ENCODE measurements around the gene FAM131A. TPM values are rescaled to one million over a fixed set of nuclear protein-coding genes. Genes with fewer than 3 reads are reported as not detected.
A peak's percentile ranks its signal among the peaks of the same experiment; 100 is the strongest.
"Not testable (repeated sequence)": the region's sequence is repeated elsewhere in the genome, so short reads cannot be mapped to it uniquely, and the experiment has no call there.

FAM131A gene
- total RNA-seq, 1 experiment from 2014 or later: 18.4 TPM

DNA sequence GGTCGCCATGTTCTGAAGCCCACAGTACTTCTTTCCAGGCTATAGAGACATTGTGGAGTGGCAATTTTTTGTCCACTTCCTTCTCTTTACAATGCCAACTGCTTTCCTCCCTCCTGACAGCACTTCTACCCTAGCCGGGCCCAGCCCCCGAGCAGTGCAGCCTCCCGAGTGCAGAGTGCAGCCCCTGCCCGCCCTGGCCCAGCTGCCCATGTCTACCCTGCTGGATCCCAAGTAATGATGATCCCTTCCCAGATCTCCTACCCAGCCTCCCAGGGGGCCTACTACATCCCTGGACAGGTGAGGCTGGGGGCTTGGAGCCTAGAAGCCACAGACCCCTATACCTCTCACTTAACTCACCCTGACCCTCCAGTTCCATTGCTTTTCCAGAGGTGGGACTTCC lies 20.2 kb upstream of the FAM131A start:
- DNase-seq (ENCODE audit: low spot score): no peak

DNA sequence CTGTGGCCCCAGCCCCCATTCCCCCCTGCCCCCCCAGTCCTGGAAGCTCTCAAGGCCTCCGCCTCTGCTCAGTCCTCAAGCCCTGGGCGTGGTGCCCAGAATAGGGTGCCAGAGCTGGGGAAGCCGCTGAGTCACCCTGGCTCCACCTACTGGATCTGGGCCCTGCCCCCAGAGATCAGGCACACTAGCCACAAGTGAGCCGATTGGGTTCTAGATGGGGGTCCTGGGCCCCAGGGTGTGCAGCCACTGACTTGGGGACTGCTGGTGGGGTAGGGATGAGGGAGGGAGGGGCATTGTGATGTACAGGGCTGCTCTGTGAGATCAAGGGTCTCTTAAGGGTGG lies 17.3 kb upstream of the FAM131A start:
- DNase-seq (ENCODE audit: low spot score): peak; percentile 98

DNA sequence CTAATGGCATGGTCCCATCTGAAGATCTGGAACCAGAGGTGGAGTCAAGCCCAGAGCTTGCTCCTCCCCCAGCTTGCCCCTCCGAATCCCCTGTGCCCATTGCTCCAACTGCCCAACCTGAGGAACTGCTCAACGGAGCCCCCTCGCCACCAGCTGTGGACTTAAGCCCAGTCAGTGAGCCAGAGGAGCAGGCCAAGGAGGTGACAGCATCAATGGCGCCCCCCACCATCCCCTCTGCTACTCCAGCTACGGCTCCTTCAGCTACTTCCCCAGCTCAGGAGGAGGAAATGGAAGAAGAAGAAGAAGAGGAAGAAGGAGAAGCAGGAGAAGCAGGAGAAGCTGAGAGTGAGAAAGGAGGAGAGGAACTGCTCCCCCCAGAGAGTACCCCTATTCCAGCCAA lies 15.7 kb upstream of the FAM131A start:
- no peak for DNase-seq (ENCODE audit: low spot score)

DNA sequence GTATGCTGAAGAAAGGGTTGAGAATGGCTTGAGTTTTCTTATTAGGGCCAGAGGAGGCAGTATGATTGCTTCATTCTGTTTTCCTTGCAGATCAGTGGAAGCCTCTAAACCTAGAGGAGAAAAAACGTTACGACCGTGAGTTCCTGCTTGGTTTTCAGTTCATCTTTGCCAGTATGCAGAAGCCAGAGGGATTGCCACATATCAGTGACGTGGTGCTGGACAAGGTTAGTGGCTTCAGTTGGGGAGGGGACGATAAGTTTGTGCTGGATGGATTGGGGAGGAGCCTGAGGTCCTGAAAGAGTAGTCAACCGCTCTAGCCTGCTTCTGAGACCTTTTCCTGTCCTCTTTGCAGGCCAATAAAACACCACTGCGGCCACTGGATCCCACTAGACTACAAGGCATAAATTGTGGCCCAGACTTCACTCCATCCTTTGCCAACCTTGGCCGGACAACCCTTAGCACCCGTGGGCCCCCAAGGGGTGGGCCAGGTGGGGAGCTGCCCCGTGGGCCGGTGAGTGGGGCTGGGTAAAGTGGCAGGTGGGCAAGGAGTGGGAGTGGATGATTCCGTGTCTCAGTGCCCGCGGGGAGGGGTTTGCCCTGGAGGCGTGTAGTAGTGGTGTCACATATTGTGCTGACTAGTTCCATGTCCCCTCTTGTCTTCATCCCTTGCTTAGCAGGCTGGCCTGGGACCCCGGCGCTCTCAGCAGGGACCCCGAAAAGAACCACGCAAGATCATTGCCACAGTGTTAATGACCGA lies 14.5 kb upstream of the FAM131A start:
- no peak for DNase-seq (ENCODE audit: low spot score)

DNA sequence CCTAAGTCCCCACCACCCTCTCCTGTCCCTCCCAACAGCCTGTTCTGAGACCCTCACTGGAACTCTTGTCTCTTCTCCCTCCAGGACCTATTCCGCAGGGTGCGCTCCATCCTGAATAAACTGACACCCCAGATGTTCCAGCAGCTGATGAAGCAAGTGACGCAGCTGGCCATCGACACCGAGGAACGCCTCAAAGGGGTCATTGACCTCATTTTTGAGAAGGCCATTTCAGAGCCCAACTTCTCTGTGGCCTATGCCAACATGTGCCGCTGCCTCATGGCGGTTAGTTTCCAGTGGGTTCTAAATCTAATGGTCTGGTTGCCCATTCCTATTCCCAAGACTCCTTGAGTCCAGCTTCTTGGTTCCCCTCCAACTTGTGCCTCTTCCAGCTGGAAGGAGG lies 13.7 kb upstream of the FAM131A start:
- DNase-seq (ENCODE audit: low spot score): no peak

DNA sequence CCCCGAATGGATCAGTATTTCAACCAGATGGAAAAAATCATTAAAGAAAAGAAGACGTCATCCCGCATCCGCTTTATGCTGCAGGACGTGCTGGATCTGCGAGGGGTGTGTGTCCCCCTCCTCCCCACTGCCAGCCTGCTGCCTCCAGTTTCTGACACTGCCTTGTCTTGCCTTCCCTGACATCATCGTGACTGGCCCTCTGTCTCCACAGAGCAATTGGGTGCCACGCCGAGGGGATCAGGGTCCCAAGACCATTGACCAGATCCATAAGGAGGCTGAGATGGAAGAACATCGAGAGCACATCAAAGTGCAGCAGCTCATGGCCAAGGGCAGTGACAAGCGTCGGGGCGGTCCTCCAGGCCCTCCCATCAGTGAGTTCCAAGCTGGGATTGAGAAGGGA lies 12.1 kb upstream of the FAM131A start:
- no peak for DNase-seq (ENCODE audit: low spot score)

DNA sequence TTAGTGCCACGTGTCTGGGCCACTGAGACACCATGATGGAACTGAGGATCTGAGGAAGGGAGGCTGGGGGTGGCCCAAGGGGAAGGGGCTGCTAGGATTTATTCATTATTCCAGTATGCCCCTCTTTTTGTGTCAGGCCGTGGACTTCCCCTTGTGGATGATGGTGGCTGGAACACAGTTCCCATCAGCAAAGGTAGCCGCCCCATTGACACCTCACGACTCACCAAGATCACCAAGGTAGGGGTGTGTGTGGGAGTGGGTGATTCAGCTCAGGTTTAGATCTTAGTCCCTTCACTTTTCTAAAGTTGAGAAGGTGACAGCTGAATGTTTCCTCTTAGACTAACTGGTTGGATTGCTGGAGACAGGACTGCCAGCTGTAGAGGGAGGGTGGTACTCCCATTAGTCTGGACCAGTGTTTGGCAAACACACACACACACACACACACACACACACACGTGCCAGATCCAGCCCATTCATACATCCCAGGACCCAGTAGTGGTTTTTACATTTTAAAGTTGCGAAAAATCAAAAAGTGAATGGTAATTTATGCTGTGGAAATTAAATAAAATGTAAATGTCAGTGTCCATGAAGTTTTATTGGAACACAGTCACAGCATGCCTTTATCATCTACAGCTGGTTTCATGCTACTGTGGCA lies 11.6 kb upstream of the FAM131A start:
- no peak for DNase-seq (ENCODE audit: low spot score)

DNA sequence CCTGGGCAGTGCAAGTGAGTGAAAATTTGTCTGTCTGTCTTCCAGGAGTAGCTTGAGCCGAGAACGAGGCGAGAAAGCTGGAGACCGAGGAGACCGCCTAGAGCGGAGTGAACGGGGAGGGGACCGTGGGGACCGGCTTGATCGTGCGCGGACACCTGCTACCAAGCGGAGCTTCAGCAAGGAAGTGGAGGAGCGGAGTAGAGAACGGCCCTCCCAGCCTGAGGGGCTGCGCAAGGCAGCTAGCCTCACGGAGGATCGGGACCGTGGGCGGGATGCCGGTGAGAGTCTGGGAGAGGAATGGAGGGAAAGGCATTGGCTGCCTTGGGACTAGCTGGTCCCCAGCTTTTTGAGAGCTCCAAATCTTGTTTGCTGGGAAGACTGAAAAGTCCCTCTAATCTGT lies 10.2 kb upstream of the FAM131A start:
- DNase-seq (ENCODE audit: low spot score): no peak

DNA sequence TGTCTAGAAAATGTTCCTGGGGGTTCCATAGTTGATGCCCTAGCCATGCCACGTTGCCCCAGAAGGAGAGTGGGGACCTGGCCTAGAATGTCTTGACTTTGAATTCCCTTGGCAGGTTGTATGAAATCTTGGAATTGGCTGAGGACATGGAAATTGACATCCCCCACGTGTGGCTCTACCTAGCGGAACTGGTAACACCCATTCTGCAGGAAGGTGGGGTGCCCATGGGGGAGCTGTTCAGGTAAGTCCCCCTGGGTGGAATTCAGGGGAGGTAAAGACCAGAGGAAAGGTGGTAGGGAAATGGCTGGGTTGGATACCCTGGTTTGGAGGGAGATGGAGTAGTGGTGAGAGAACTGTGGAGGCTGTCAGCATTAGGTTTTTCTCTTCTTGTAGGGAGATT lies 8.9 kb upstream of the FAM131A start:
- DNase-seq (ENCODE audit: low spot score): no peak

DNA sequence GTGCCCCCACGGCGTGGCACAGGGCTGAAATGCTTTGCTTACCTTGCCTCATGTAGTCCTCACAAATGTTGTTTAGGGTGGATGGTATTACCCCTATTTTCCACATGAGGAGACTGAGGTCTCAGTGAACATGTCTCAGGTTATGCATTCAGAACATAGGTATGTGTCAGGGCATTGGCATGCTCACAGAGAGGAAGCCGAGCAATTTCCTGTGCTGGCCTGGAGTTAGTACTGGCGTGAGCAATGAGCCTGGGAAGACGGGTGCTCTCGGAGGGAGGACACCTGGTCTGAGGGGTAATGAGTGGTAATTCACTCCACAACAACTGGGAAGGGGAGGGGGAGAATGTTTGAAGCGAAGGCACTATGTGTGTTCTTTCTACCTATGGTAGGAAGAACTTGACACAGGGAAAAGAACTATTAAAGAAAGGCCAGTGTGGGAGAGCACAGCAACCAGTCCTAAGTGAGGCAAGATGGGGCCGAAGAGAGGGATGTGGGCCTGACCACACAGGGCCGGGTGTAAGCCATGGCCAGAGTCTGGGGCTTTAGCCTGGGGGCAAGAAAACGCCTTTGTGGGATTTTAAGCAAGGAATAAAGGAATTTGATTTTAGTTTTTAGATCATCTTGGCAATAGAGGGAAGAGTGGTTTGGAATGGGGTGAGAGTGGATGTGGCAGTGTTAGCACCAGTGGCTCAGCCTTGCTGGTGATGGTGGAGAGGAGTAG lies 4.9 kb upstream of the FAM131A start:
- peak; percentile 57 for DNase-seq (ENCODE audit: low spot score)

DNA sequence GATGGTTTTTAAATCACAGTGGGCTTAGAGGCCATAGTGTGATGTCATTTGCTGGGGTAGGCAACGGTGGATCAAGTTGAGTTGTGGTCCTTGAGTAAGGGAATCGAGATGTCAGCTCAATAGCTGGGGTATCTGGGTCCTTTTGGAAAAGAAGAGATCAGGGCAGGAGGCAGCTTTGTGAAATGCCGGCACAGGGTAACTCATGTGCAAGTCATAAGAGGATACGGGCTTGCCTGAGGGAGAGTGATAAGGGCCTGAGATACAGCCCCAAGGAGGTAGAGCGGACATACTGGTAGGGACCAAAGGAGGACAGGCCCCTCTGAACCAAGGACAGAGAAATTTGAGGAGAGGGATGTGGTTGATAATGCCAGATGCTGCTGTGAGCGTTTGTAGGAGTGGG lies 4.2 kb upstream of the FAM131A start:
- DNase-seq (ENCODE audit: low spot score): no peak

DNA sequence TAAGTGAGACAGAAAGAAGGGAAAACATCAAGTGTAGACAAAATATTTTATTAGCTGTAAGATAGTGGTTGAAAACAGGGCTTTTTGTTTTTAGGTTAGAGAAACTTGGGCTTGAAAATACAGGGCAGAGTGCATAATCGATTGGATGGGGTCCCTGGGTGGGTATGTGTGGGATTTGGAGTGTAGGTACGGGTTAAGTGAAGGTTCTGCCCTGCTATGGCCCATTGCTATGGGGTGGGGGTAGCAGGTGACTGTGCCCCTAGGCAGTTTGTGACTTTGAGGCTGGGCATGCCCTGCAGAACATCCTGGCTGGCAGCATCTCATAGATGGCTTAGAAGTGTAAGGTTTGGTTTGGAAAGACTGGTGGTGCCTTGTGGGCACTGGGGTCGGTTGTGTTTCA lies 3.7 kb upstream of the FAM131A start:
- no peak for DNase-seq (ENCODE audit: low spot score)

DNA sequence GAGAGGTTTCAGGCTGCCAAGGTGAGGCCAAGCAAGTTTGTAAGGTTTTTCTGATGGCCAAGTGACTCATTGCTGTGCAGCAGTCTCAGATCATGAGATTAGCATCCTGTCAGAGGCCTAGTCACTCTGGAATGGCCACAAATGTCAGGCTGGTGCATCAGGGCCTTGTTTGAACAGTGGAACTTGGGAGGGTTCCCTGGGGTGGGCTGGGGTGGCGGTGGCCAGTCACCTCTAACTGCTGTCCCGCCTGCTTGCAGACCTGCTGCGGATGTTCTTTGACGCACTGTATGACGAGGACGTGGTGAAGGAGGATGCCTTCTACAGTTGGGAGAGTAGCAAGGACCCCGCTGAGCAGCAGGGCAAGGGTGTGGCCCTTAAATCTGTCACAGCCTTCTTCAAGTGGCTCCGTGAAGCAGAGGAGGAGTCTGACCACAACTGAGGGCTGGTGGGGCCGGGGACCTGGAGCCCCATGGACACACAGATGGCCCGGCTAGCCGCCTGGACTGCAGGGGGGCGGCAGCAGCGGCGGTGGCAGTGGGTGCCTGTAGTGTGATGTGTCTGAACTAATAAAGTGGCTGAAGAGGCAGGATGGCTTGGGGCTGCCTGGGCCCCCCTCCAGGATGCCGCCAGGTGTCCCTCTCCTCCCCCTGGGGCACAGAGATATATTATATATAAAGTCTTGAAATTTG lies 2.8 kb upstream of the FAM131A start:
- DNase-seq (ENCODE audit: low spot score): peak; percentile 67

DNA sequence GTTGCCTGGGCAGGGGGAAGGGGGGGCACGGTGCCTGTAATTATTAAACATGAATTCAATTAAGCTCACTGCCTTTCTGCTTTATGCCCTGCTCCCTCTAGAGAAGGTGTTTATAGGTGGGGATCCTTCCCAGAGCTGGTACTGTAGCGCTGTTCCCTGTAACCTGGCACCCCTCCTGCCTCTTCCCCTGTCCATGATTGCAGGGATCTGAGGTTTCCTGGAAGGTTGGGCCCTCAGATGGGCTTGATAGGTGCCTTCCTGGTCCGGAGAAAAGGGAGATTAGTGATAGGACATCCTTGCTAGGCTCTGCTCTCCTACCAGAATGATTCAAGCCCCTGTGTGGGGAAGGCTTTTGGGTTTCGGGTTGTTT lies 2.1 kb upstream of the FAM131A start:
- peak; percentile 43 for DNase-seq (ENCODE audit: low spot score)

DNA sequence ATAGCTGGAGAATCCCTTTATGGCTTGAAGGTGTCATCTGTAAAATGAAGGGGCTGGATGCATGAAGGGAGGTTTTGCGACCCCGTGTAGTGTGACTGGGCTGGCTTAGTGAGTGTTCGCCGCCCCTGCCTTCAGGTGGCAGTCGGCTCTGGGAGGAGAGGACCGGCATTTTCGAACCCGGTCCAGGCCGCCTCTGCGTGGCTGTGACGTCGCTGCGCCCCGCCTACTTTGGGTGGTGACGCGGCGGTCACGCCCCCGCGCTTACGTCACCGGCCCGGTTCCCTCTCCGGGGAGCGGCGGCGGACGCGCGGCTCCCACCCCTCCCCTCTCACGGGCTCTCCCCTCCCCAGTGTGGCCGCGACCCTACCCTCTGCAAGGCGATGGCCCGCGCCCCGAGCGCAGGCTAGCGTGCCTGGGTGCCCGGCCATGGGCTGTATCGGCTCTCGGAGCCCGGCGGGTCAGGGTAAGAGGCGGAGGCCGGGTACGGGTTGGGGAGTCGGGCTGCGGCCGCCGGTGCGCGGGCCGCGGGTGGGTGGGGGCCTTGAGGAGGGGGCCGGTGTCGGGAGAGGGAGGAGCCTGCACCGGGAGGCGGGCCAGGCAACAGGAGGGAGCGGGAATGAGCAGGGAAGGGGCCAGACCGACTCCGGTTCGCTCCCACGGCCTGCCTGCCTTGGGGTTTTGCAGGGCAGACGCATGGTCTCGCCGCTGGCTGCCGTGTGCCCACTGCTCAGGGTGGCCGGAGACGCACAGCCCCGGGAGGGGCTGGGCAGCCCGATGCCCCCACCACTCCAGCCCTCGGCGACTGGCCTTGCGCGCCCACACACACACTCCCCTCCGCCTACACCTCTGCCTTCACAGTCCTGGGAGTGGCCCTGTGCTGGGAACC lies 1.5 kb upstream of the FAM131A start:
- peak; percentile 75 for DNase-seq (ENCODE audit: low spot score)

DNA sequence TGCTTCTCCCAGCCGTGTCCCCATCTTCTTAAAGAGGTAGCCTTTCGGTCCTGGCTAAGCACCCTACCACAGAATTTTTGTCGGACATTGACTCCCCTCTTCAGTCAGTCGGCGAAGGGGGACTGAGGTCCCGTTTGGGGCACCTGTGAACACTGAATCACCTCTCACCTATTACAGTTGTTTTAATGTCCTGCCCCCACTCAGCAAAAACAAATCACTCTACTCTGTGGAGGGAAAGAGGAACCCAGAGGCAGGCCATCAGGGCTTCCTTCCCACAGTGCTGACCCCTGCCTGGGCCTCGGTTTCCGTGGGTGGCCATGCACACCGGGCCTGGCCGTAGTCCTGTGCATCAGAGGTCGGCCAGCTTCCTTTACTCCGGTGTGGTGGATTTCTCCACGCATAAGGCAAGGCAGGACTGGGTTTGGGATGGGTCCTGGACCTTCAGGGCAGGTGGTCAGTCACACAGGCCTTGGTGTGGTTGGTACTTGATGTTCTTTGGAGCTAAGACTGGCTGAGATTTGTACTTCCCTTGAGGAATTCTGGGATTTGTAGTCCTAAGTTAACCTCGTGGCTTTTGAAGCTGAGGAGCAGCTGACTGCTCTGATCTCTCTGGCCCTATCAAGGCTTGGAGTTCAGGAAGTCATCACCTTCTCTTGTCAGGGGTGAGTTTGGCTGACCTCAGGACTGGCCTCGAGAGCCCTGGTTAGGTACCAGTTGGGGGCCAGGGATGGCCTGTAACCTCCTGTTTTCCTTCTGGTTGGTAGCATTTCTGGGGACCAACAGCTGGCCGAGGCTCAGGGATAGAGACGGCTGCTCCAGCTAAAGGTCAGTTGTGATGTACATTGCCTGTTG lies 627 bp upstream of the FAM131A start:
- no peak for DNase-seq (ENCODE audit: low spot score)

DNA sequence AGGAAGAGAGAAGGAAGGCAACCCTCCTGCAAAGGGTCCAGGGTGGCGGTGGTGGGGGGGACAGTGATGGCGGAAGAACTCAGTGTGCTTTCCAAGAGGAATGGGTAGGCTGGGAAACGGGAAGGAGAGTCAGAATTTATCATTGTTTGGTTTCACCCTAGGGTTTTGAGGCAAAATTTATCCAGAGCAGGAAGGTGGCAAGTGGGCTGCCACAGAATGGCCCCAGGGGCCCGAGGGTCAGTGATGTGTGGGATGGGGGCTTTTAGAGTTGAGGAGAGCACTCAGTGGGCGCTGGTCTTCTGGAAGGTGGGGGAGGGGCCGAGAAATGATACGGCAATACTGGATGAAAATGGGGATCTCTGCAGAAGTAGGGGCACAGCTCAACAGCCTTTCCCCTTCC lies 581 bp downstream of the FAM131A start:
- no peak for DNase-seq (ENCODE audit: low spot score)

DNA sequence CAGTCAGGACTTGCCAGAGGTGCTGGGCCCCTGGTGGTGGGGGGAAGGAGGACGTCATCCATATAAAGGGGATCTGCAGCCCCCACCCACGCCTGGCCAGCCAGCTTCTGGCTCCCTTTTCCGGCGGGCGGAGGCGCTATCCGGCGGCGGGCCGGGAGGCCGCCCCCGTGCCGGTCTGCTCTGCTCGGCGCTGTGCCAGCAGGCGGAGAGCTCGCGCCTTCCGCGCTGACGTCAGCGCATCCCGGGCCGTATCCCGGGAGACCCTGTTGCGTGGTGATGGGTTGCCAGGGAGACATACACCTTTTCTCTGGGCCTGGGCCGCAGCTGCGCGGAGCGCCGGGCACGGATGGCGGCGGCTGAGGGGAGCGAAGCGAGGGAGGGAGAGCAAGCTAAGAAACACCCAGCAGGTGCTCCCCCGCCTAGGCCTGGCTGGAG lies 1.1 kb downstream of the FAM131A start:
- no peak for DNase-seq (ENCODE audit: low spot score)

DNA sequence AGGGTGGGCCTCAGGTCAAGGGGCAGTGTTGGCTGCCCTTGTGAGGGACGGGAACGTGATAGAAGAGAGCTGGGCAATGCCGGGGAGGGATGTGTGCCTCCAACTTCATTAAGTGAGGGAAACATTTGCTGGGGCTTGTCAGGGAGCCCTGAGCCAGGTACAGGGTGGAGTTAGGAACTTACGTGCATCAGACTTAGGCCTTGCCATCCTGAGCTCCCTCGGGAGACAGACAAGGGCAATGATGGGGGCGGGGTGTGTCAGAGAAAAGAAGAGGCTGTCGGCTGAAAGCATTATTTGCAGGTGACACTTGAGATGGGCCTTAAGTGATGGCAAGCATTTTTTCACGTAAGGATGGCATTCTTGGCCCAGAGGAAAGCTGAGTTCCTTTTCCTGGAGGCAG lies 1.6 kb downstream of the FAM131A start:
- no peak for DNase-seq (ENCODE audit: low spot score)

DNA sequence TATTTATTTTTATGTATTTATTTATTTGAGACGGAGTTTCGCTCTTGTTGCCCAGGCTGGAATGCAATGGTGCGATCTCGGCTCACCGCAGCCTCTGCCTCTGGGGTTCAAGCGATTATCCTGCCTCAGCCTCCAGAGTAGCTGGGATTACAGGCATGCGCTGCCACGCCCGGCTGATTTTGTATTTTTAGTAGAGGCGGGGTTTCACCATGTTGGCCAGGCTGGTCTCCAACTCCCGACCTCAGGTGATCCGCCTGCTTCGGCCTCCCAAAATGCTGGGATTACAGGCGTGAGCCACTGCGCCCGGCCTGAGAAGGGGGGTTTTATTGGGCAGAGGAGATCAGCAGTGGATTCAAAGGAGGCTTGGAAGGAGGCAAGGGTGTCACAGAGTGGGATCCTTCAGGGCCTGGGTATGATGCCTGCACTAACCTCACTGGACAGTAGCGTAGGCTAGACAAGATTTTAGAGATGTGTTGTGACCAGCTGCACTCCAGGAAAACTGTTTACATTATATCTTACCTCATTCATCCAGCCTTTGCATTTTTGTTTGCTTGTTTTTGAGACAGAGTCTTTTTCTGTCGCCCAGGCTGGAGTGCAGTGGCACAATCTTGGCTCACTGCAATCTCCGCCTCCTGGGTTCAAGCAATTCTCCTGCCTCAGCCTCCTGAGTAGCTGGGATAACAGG lies 2.2 kb downstream of the FAM131A start:
- DNase-seq (ENCODE audit: low spot score): not testable (repeated sequence)

All from H4 (cell line).